GM12891 (cell line): ENCODE data around the gene LRCH1.

Experiments
- POLR2A ChIP-seq: IDR thresholded peaks from 2 replicates; pipeline ENCODE4 v1.6.1; 2011; ENCODE audit warnings: low read depth, low read length, control low read depth
- POLR2AphosphoS5 ChIP-seq: IDR thresholded peaks from 2 replicates; pipeline ENCODE4 v1.6.1; 2011; ENCODE audit warnings: low read depth, low read length, control low read depth
- POU2F2 ChIP-seq: IDR thresholded peaks from 2 replicates; pipeline ENCODE4 v1.6.1; 2011; ENCODE audit warnings: low read depth, mild to moderate bottlenecking, control low read depth, low read length, moderate library complexity
- TAF1 ChIP-seq: IDR thresholded peaks from 2 replicates; pipeline ENCODE4 v1.6.1; 2011; ENCODE audit warnings: low read depth, low read length, control low read depth

DNA sequence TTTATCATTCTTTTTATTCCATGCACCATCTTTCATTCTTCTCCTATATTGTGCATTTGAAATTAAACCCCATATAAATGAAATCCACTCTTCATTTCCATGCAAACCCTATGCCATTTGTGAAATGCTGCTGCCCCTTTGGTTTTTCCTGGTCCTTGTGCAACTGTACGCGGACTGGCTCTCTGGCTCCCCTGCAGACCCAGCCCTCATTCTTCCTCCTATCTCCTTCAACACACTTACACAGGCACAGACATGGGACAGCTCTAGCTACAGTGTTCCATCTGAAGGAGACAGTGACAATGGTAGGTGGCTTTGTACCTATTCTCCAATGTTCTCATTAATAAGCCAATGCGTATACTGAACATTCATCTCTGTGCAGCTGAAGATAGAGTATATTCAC is 162.4 kb downstream of the LRCH1 start:
- TF ChIP-seq POLR2AphosphoS5: no peak
- no peak for TF ChIP-seq POLR2A
- no peak for TF ChIP-seq TAF1
- TF ChIP-seq POU2F2: no peak
